Coronary artery (tissue), 2 donors: Measurements from ENCODE around the gene PHLDA3.

Source experiments
- DNase-seq: peaks from one replicate; pipeline ENCODE4 v3.0.0-alpha.2; 2017; ENCODE audit warnings: low spot score
- H3K27ac ChIP-seq, 2 donors: fragments of 200-600 bp; sonication (generic); one replicate each; pipeline ENCODE4 v1.5.1; 2016 to 2019
- H3K4me3 ChIP-seq: fragments of 200-600 bp; sonication (generic); 2 replicates; pipeline ENCODE4 v1.5.1; 2016; ENCODE audit warnings: mild to moderate bottlenecking, moderate library complexity
- CTCF ChIP-seq: fragments of 200-600 bp; sonication (generic); IDR thresholded peaks from one replicate; pipeline ENCODE4 v1.5.1; 2019; ENCODE audit warnings: antibody characterized with exemption

PHLDA3 gene

GRCh38 chr1:201457508-201457960 lies 11.5 kb downstream of the PHLDA3 start:
- no peak for DNase-seq
- H3K4me3 ChIP-seq: no peak overlapping the region
- peak overlapping the region in 1 of 2 donors; percentile 81 for H3K27ac ChIP-seq
- TF ChIP-seq CTCF: no peak

GRCh38 chr1:201456499-201457309 lies 12.3 kb downstream of the PHLDA3 start:
- Histone ChIP-seq H3K27ac (peak overlapping the region in 1 of 2 donors; percentile 81), H3K4me3 (no peak overlapping the region)
- TF ChIP-seq CTCF: no peak
- DNase-seq: peak; percentile 88

DNA sequence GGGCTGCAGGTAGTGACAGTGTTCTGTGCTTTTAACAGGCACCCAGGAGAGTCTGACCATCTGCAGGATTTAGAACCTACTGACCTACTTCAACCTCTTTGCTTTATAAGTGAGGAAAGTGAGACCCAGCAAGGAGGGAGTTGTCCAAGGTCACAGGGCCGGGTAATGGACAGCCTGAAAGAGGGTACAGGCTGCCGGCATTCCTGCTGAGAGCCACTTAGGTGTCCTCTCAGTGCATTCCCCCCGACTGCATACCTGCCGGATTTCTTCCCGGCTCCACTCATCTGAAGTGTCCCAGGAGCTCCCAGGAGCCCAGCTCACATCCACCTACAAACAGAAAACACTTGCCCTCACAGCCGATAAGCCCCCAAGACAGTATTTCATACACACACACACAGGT lies 13.9 kb downstream of the PHLDA3 start:
- Histone ChIP-seq H3K27ac (peak overlapping the region in 1 of 2 donors; percentile 81), H3K4me3 (no peak overlapping the region)
- peak; percentile 64 for DNase-seq
- TF ChIP-seq CTCF: no peak

GRCh38 chr1:201454608-201455007 lies 14.4 kb downstream of the PHLDA3 start:
- Histone ChIP-seq H3K27ac (no peak overlapping the region), H3K4me3 (no peak overlapping the region)
- TF ChIP-seq CTCF: no peak
- DNase-seq: peak; percentile 50

- Histone ChIP-seq H3K27ac (no peak overlapping the region), H3K4me3 (no peak overlapping the region)
- no peak for DNase-seq
- no peak for TF ChIP-seq CTCF
These were observed 16.1 kb downstream of the PHLDA3 start for GRCh38 chr1:201452866-201453265.

- H3K27ac ChIP-seq: peak overlapping the region in 1 of 2 donors; percentile 81
- peak overlapping the region; percentile 18 for H3K4me3 ChIP-seq
- no peak for TF ChIP-seq CTCF
- DNase-seq: peak; percentile 84
These were observed 18.2 kb downstream of the PHLDA3 start for GRCh38 chr1:201450721-201451291.

GRCh38 chr1:201448990-201449389 lies 20.0 kb downstream of the PHLDA3 start:
- no peak for TF ChIP-seq CTCF
- Histone ChIP-seq H3K27ac (peak overlapping the region in 1 of 2 donors; percentile 58), H3K4me3 (no peak overlapping the region)
- DNase-seq: no peak
